Stomach (tissue), 9 donors: ENCODE measurements around the gene RAPGEF1. TPM values are rescaled to one million over a fixed set of nuclear protein-coding genes. Genes with fewer than 3 reads are reported as not detected.
A peak's percentile ranks its signal among the peaks of the same experiment; 100 is the strongest.

Source experiments
- DNase-seq, 2 donors: peaks; one replicate each; pipeline versions ENCODE4 v3.0.0 to v3.0.0-alpha.2; 2013 to 2019
- H3K27ac ChIP-seq, 5 donors: fragments of 200-600 bp in 4 of 5; sonication (generic) in 4 of 5; one replicate each; pipeline ENCODE4 v1.5.1; 2013 to 2019; ENCODE audit warnings: mild to moderate bottlenecking in 1 of 5, moderate library complexity in 1 of 5
- H3K27me3 ChIP-seq, 3 donors: fragments of 200-600 bp; sonication (generic); one replicate each; pipeline ENCODE4 v1.5.1; 2017 to 2019; ENCODE audit warnings: mixed run types in 1 of 3
- H3K36me3 ChIP-seq, 4 donors: fragments of 200-600 bp; sonication (generic); 1 replicate in 3 of 4; 2 replicates in 1 of 4; pipeline ENCODE4 v1.5.1; 2016 to 2019
- H3K4me1 ChIP-seq, 4 donors: fragments of 200-600 bp; sonication (generic); one replicate each; pipeline ENCODE4 v1.5.1; 2016 to 2019
- H3K4me3 ChIP-seq, 4 donors: fragments of 200-600 bp; sonication (generic) in 3 of 4; one replicate each; pipeline ENCODE4 v1.5.1; 2016 to 2019; ENCODE audit warnings: mild to moderate bottlenecking in 1 of 4
- H3K9me3 ChIP-seq, 4 donors: fragments of 200-600 bp; sonication (generic); one replicate each; pipeline ENCODE4 v1.5.1; 2016 to 2019
- CTCF ChIP-seq, 7 experiments: fragments of 450-650 bp in 4 of 7; fragments of 200-600 bp in 3 of 7; sonication (generic) in 3 of 7; IDR thresholded peaks; one replicate each; pipeline ENCODE4 v1.5.1; 2016 to 2019; ENCODE audit warnings: antibody characterized with exemption in 7 of 7, control low read depth in 2 of 7, mild to moderate bottlenecking in 1 of 7
- EP300 ChIP-seq: sonication (generic); formaldehyde crosslinking; IDR thresholded peaks from one replicate; pipeline ENCODE4 v1.6.1; 2017; ENCODE audit warnings: antibody characterized with exemption
- POLR2A ChIP-seq, 4 donors: fragments of 450-650 bp; IDR thresholded peaks; one replicate each; pipeline ENCODE4 v1.6.1; 2016; ENCODE audit warnings: antibody characterized with exemption in 4 of 4, control low read depth in 2 of 4, mild to moderate bottlenecking in 1 of 4, moderate library complexity in 1 of 4
- POLR2AphosphoS5 ChIP-seq, 3 donors: sonication (generic); formaldehyde crosslinking; IDR thresholded peaks; one replicate each; pipeline ENCODE4 v1.6.1; 2016; ENCODE audit warnings: antibody characterized with exemption in 3 of 3
- WGBS, 5 donors: extraction: QIAGEN DNeasy Blood & Tissue Kit in 3 of 5; methylation state at CpG; one replicate each; pipeline versions ENCODE4 v1.1.5 to v1.1.7; 2013 to 2018; 5-methylcytosine and 5-hydroxymethylcytosine counted together
- intact Hi-C: fragments of 100-400 bp; cut with DNase I; formaldehyde crosslinking; loops from one replicate; pipeline ENCODE4 v1.15.1; 2023; ENCODE audit warnings: low total_unique reads
- polyA plus RNA-seq, 3 donors: library from polyadenylated mRNA; stranded (reverse); fragments of 200-250 nt; gene quantifications; one replicate each; pipeline ENCODE4 v1.2.3, GENCODE V29; 2013
- total RNA-seq, 5 donors: library from RNA; depleted of rRNA; stranded (reverse); fragments of >200 nt; gene quantifications; one replicate each; pipeline versions ENCODE4 v1.1.0 to v1.2.3, GENCODE V29; 2014 to 2016
- donor health status: healthy with polysubstance abuse.
- donor health status: Bipolar disorder and iron deficiency.
- donor health status: healthy.

RAPGEF1 gene
- total and polyA plus RNA-seq, 8 donors = 8.4 to 84.6 (median 45.1) TPM

GRCh38 chr9:131703697-131704096 lies 36.2 kb downstream of the RAPGEF1 start:
- no peak for TF ChIP-seq EP300
- no peak for TF ChIP-seq POLR2A (IDR thresholded peaks at IDR 0.05)
- TF ChIP-seq POLR2AphosphoS5 (IDR thresholded peaks at IDR 0.05) = no peak
- no peak for TF ChIP-seq CTCF (IDR thresholded peaks at IDR 0.05)
- Histone ChIP-seq H3K36me3 (no peaks in the 10 kb centered on the region), H3K9me3 (no peaks in the 10 kb centered on the region), H3K4me1 (peaks cover 42 to 95% (median 72%) of the 10 kb centered on the region in 4 donors), H3K27me3 (no peaks in the 10 kb centered on the region), H3K4me3 (no peak overlapping the region), H3K27ac (peak overlapping the region in 4 of 5 donors; percentile 58 to 79 (median 68))
- intact Hi-C loops = no loop called here
- WGBS, 5 donors = 65 to 80% (median 75%) methylated on average over 4 of the region's 4 CpGs
- DNase-seq = no peak

GRCh38 chr9:131702911-131703310 lies 37.0 kb downstream of the RAPGEF1 start:
- H3K4me3 ChIP-seq = no peak overlapping the region
- peaks cover 42 to 95% (median 71%) of the 10 kb centered on the region in 4 donors for H3K4me1 ChIP-seq
- no peaks in the 10 kb centered on the region for H3K36me3 ChIP-seq
- H3K27ac ChIP-seq = peak overlapping the region in 2 of 5 donors; percentile 66 to 79
- 89 to 94% (median 92%) methylated on average over 8 of the region's 8 CpGs for WGBS, 5 donors
- no peaks in the 10 kb centered on the region for H3K27me3 ChIP-seq
- H3K9me3 ChIP-seq = no peaks in the 10 kb centered on the region
- intact Hi-C loops = no loop called here
- DNase-seq = no peak
- TF ChIP-seq CTCF (IDR thresholded peaks at IDR 0.05) (no peak), POLR2A (IDR thresholded peaks at IDR 0.05) (no peak), POLR2AphosphoS5 (IDR thresholded peaks at IDR 0.05) (no peak), EP300 (no peak)

GRCh38 chr9:131701789-131702337 lies 38.0 kb downstream of the RAPGEF1 start:
- 89 to 95% (median 93%) methylated on average over 6 of the region's 6 CpGs for WGBS, 5 donors
- TF ChIP-seq EP300 (no peak), CTCF (IDR thresholded peaks at IDR 0.05) (no peak), POLR2A (IDR thresholded peaks at IDR 0.05) (no peak), POLR2AphosphoS5 (IDR thresholded peaks at IDR 0.05) (no peak)
- no peaks in the 10 kb centered on the region for H3K9me3 ChIP-seq
- DNase-seq = no peak
- peaks cover 42 to 95% (median 72%) of the 10 kb centered on the region in 4 donors for H3K4me1 ChIP-seq
- no peaks in the 10 kb centered on the region for H3K27me3 ChIP-seq
- intact Hi-C loops = no loop called here
- H3K27ac ChIP-seq = no peak overlapping the region
- H3K4me3 ChIP-seq = no peak overlapping the region
- H3K36me3 ChIP-seq = no peaks in the 10 kb centered on the region

GRCh38 chr9:131701436-131701781 lies 38.5 kb downstream of the RAPGEF1 start:
- H3K4me3 ChIP-seq = no peak overlapping the region
- TF ChIP-seq CTCF (IDR thresholded peaks at IDR 0.05) = no peak
- TF ChIP-seq EP300 = no peak
- TF ChIP-seq POLR2A (IDR thresholded peaks at IDR 0.05) = no peak
- no peak for TF ChIP-seq POLR2AphosphoS5 (IDR thresholded peaks at IDR 0.05)
- peak overlapping the region in 1 of 5 donors; percentile 22 for H3K27ac ChIP-seq
- H3K27me3 ChIP-seq = no peaks in the 10 kb centered on the region
- H3K36me3 ChIP-seq = no peaks in the 10 kb centered on the region
- no peaks in the 10 kb centered on the region for H3K9me3 ChIP-seq
- no peak for DNase-seq
- 91 to 100% (median 94%) methylated on average over 1 of the region's 1 CpG for WGBS, 5 donors
- intact Hi-C loops = no loop called here
- peaks cover 39 to 95% (median 70%) of the 10 kb centered on the region in 4 donors for H3K4me1 ChIP-seq
